Keratinocyte (primary cell): Measurements from ENCODE around the gene CECR2. TPM values are rescaled to one million over a fixed set of nuclear protein-coding genes. Genes with fewer than 3 reads are reported as not detected.
A peak's percentile ranks its signal among the peaks of the same experiment; 100 is the strongest.

ENCODE experiments used
- DNase-seq: peaks from one replicate; pipeline ENCODE4 v3.0.0-alpha.2; 2011; ENCODE audit warnings: low read depth, missing footprints, low spot score
- FAIRE-seq: peaks from 2 replicates; lab custom pipeline; 2011; peaks lifted over from hg19 to GRCh38; lab: Jason Lieb, UNC
- H2AFZ ChIP-seq: 2 replicates; pipeline ENCODE4 v1.6.0; 2012; ENCODE audit warnings: low read length, control low read depth, inconsistent platforms; ENCODE audit not compliant: control insufficient read depth
- H3K27ac ChIP-seq: 2 replicates; pipeline ENCODE4 v1.5.1; 2011; ENCODE audit warnings: low read length; ENCODE audit not compliant: control insufficient read depth, insufficient read depth
- H3K27me3 ChIP-seq: 3 replicates; pipeline ENCODE4 v1.6.0; 2011; ENCODE audit warnings: low read length; ENCODE audit not compliant: control insufficient read depth, insufficient read depth; ENCODE audit errors: extremely low read depth
- H3K36me3 ChIP-seq, 2 experiments: 2 replicates in 1 of 2; 3 replicates in 1 of 2; pipeline ENCODE4 v1.5.1; 2011; ENCODE audit warnings: low read length in 2 of 2, mild to moderate bottlenecking in 1 of 2; ENCODE audit not compliant: control insufficient read depth in 2 of 2, insufficient read depth in 2 of 2; ENCODE audit errors: extremely low read depth in 1 of 2
- H3K4me1 ChIP-seq: 3 replicates; pipeline ENCODE4 v1.5.1; 2011; ENCODE audit warnings: low read length; ENCODE audit not compliant: control insufficient read depth, insufficient read depth; ENCODE audit errors: extremely low read depth
- H3K4me2 ChIP-seq: 3 replicates; pipeline ENCODE4 v1.6.0; 2011; ENCODE audit warnings: low read depth, low read length; ENCODE audit not compliant: control insufficient read depth, insufficient read depth; ENCODE audit errors: extremely low read depth
- H3K4me3 ChIP-seq, 3 experiments: fragments of 200-600 bp in 1 of 3; sonication (generic) in 1 of 3; 2 replicates in 2 of 3; 3 replicates in 1 of 3; pipeline ENCODE4 v1.5.1; 2011 to 2016; ENCODE audit warnings: low read length in 3 of 3, mild to moderate bottlenecking in 3 of 3, control low read depth in 2 of 3, inconsistent platforms in 1 of 3, low read depth in 1 of 3, mixed read lengths in 1 of 3, mixed run types in 1 of 3, moderate library complexity in 1 of 3; ENCODE audit not compliant: control insufficient read depth in 2 of 3, insufficient read depth in 2 of 3; ENCODE audit errors: extremely low read depth in 1 of 3
- H3K79me2 ChIP-seq: 2 replicates; pipeline ENCODE4 v1.6.0; 2012; ENCODE audit warnings: low read length; ENCODE audit not compliant: control insufficient read depth, insufficient read depth
- H3K9ac ChIP-seq: 3 replicates; pipeline ENCODE4 v1.6.0; 2011; ENCODE audit warnings: low read length; ENCODE audit not compliant: control insufficient read depth, insufficient read depth; ENCODE audit errors: extremely low read depth
- H3K9me1 ChIP-seq: 3 replicates; pipeline ENCODE4 v1.6.0; 2011; ENCODE audit warnings: low read length; ENCODE audit not compliant: control insufficient read depth, insufficient read depth; ENCODE audit errors: extremely low read depth
- H3K9me3 ChIP-seq: 2 replicates; pipeline ENCODE4 v1.5.1; 2012; ENCODE audit warnings: low read depth, low read length; ENCODE audit not compliant: control insufficient read depth
- H4K20me1 ChIP-seq: 3 replicates; pipeline ENCODE4 v1.6.0; 2011; ENCODE audit warnings: low read length; ENCODE audit not compliant: control insufficient read depth, insufficient read depth; ENCODE audit errors: extremely low read depth
- CTCF ChIP-seq, 3 experiments: IDR thresholded peaks in 1 of 3; conservative IDR thresholded peaks in 1 of 3; optimal IDR thresholded peaks in 1 of 3; 2 replicates in 2 of 3; 3 replicates in 1 of 3; pipeline versions ENCODE3 to v1.5.1; 2011; ENCODE audit warnings: low read length in 3 of 3, mild to moderate bottlenecking in 3 of 3, moderate library complexity in 2 of 3, control low read depth in 1 of 3, inconsistent platforms in 1 of 3; ENCODE audit not compliant: insufficient read depth in 2 of 3; ENCODE audit errors: extremely low read depth in 1 of 3
- EZH2 ChIP-seq: IDR thresholded peaks from one replicate; pipeline ENCODE4 v1.6.1; 2012; ENCODE audit warnings: inconsistent platforms, mild to moderate bottlenecking, low read length, moderate library complexity
- dilution Hi-C: fragments of 300-500 bp; cut with MboI; formaldehyde crosslinking; loops from one replicate; pipeline ENCODE4 v1.7.0; 2020; ENCODE audit warnings: low sequenced_read_pairs; ENCODE audit not compliant: extremely low pct_ligation_motif_present
- polyA plus RNA-seq, 5 experiments: library from polyadenylated mRNA; depleted of rRNA in 3 of 5; stranded (reverse) in 3 of 5; stranded (forward) in 1 of 5; unstranded in 1 of 5; fragments of >200 nt; gene quantifications; 1 replicate in 1 of 5; 2 replicates in 3 of 5; 3 replicates in 1 of 5; pipeline versions ENCODE4 v1.2.1 to v1.2.3, GENCODE V29; 2011 to 2012; ENCODE audit warnings: missing spikeins in 2 of 5, low read depth in 1 of 5, low replicate concordance in 1 of 5

CECR2 gene
- polyA plus RNA-seq, 1 donor (not counting 4 experiments of a cell fraction or from before 2014, with no cell fraction given), result not detected

GRCh38 chr22:17366830-17367229 is 2.4 kb upstream of the CECR2 start:
- no peak overlapping the region for H3K9ac ChIP-seq
- DNase-seq, result no peak
- H3K79me2 ChIP-seq, result no peaks in the 10 kb centered on the region
- no peak overlapping the region for H3K4me2 ChIP-seq
- H3K36me3 ChIP-seq, result no peaks in the 10 kb centered on the region
- TF ChIP-seq CTCF (optimal IDR thresholded peaks at IDR 0.05 in 1 of 3, IDR thresholded peaks at IDR 0.05 in 1 of 3, conservative IDR thresholded peaks at IDR 0.05 in 1 of 3; ENCODE audit: extremely low read depth in 1 of 3, insufficient read depth in 2 of 3, low read length in 3 of 3), result peak; percentile 11 to 48 (median 13)
- TF ChIP-seq EZH2, result no peak
- no peaks in the 10 kb centered on the region for H4K20me1 ChIP-seq
- no peak overlapping the region for H2AFZ ChIP-seq
- peaks cover 47% of the 10 kb centered on the region for H3K27me3 ChIP-seq
- dilution Hi-C loops, result no loop called here
- H3K4me3 ChIP-seq, result no peak overlapping the region
- FAIRE-seq, result no peak
- no peaks in the 10 kb centered on the region for H3K4me1 ChIP-seq
- H3K9me3 ChIP-seq, result no peaks in the 10 kb centered on the region
- H3K27ac ChIP-seq, result no peak overlapping the region
- no peaks in the 10 kb centered on the region for H3K9me1 ChIP-seq

- Histone ChIP-seq H3K9me3 (no peaks in the 10 kb centered on the region), H3K79me2 (no peaks in the 10 kb centered on the region), H3K9ac (no peak overlapping the region), H3K27ac (no peak overlapping the region), H3K4me3 (no peak overlapping the region), H3K27me3 (peaks cover 54% of the 10 kb centered on the region), H3K36me3 (no peaks in the 10 kb centered on the region), H3K9me1 (no peaks in the 10 kb centered on the region), H2AFZ (no peak overlapping the region), H4K20me1 (no peaks in the 10 kb centered on the region), H3K4me2 (no peak overlapping the region), H3K4me1 (no peaks in the 10 kb centered on the region)
- TF ChIP-seq CTCF (optimal IDR thresholded peaks at IDR 0.05 in 1 of 3, IDR thresholded peaks at IDR 0.05 in 1 of 3, conservative IDR thresholded peaks at IDR 0.05 in 1 of 3; ENCODE audit: extremely low read depth in 1 of 3, insufficient read depth in 2 of 3, low read length in 3 of 3) (no peak), EZH2 (no peak)
- FAIRE-seq (no peak), DNase-seq (no peak)
- dilution Hi-C loops, result no loop called here
Measured at GRCh38 chr22:17368144-17368543, 1.1 kb upstream of the CECR2 start.
